CD8-positive, alpha-beta memory T cell (primary cell): ENCODE results near the gene NAT8. TPM values are rescaled to one million over a fixed set of nuclear protein-coding genes. Genes with fewer than 3 reads are reported as not detected.
"Not testable (repeated sequence)": the region's sequence is repeated elsewhere in the genome, so short reads cannot be mapped to it uniquely, and the experiment has no call there.

Experiments used
- CTCF ChIA-PET: fragments of 350-600 bp; sonication (Branson Sonifier 250); formaldehyde crosslinking; loops from one replicate; lab custom pipeline; 2021; ENCODE audit warnings: antibody characterized with exemption; lab: Charles Lee
- POLR2A ChIA-PET: fragments of 350-600 bp; sonication (Branson Sonifier 250); formaldehyde crosslinking; loops from one replicate; lab custom pipeline; 2021; ENCODE audit warnings: antibody characterized with exemption; lab: Charles Lee
- DNase-seq, 5 donors: peaks; one replicate each; pipeline versions ENCODE4 v3.0.0 to v3.0.0-alpha.2; 2020 to 2022; ENCODE audit warnings: mixed read lengths in 1 of 5
- H3K27ac ChIP-seq: one replicate; pipeline ENCODE4 v1.7.0; 2013; ENCODE audit warnings: low read depth, mild to moderate bottlenecking, low read length, moderate library complexity
- H3K27me3 ChIP-seq: 2 replicates; pipeline ENCODE4 v1.7.0; 2013; ENCODE audit warnings: low read length, mild to moderate bottlenecking; ENCODE audit not compliant: insufficient read depth, poor library complexity, severe bottlenecking
- H3K36me3 ChIP-seq: 2 replicates; pipeline ENCODE4 v1.7.0; 2013; ENCODE audit warnings: mild to moderate bottlenecking, low read length, moderate library complexity; ENCODE audit not compliant: insufficient read depth
- H3K4me1 ChIP-seq: 2 replicates; pipeline ENCODE4 v1.7.0; 2013; ENCODE audit warnings: mild to moderate bottlenecking, low read length, moderate library complexity; ENCODE audit not compliant: insufficient read depth
- H3K4me3 ChIP-seq: 2 replicates; pipeline ENCODE4 v1.7.0; 2013; ENCODE audit warnings: mild to moderate bottlenecking, low read length
- H3K9me3 ChIP-seq: 2 replicates; pipeline ENCODE4 v1.7.0; 2013; ENCODE audit warnings: mild to moderate bottlenecking, low read length
- H3K27ac Mint-ChIP-seq, 8 donors: one replicate each; pipeline ENCODE4 v1.8.0; 2020 to 2021; ENCODE audit warnings: mixed read lengths in 8 of 8, mild to moderate bottlenecking in 6 of 8, inconsistent platforms in 3 of 8, moderate library complexity in 3 of 8
- H3K27me3 Mint-ChIP-seq, 2 donors: one replicate each; pipeline ENCODE4 v1.8.0; 2020 to 2021; ENCODE audit warnings: mixed read lengths in 2 of 2, mild to moderate bottlenecking in 1 of 2, moderate library complexity in 1 of 2
- H3K36me3 Mint-ChIP-seq, 3 donors: one replicate each; pipeline ENCODE4 v1.8.0; 2020 to 2021; ENCODE audit warnings: mixed read lengths in 3 of 3, inconsistent platforms in 1 of 3, mild to moderate bottlenecking in 1 of 3
- H3K4me1 Mint-ChIP-seq, 3 donors: one replicate each; pipeline ENCODE4 v1.8.0; 2020 to 2021; ENCODE audit warnings: mixed read lengths in 3 of 3, inconsistent platforms in 1 of 3, mild to moderate bottlenecking in 1 of 3
- H3K4me3 Mint-ChIP-seq, 7 donors: one replicate each; pipeline ENCODE4 v1.8.0; 2020 to 2021; ENCODE audit warnings: mixed read lengths in 7 of 7, mild to moderate bottlenecking in 6 of 7, moderate library complexity in 4 of 7, inconsistent platforms in 2 of 7
- H3K9me3 Mint-ChIP-seq, 5 donors: one replicate each; pipeline ENCODE4 v1.8.0; 2020 to 2022; ENCODE audit warnings: mixed read lengths in 5 of 5, mild to moderate bottlenecking in 3 of 5, moderate library complexity in 2 of 5, inconsistent platforms in 1 of 5
- polyA plus RNA-seq: library from polyadenylated mRNA; unstranded; fragments of 300-500 nt; fragmentation: Illumina TruSeq; gene quantifications from one replicate; pipeline ENCODE4 v1.2.3, GENCODE V29; 2021
- total RNA-seq, 2 experiments: library from RNA; stranded (reverse); gene quantifications; one replicate each; pipeline ENCODE4 v1.2.3, GENCODE V29; 2021

Gene NAT8
- total and polyA plus RNA-seq, 3 experiments from 2014 or later, result not detected

DNA sequence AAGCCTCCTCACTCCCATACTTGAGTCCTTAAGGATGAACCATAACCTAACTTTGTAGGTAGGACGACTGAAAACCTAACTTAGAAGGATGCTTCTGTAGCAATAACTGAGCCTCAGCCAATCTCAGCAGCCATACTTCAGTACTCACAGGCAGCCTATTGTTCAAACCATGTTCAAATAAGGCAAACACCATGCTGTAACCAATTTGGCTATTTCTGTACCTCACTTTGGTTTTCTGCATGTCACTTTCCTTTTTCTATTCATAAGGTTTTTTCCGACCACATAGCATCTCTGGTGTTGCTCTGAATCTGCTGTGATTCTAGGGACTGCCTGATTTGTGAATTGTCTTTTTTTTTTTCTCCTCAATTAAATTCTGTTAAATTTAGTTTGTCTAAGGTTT, 13.7 kb downstream of the NAT8 start:
- H3K4me3 Mint-ChIP-seq, CTCF ChIA-PET, H3K4me1 ChIP-seq, H3K36me3 ChIP-seq, H3K27ac ChIP-seq, H3K4me3 ChIP-seq, H3K9me3 ChIP-seq, H3K4me1 Mint-ChIP-seq, H3K27me3 ChIP-seq, DNase-seq, POLR2A ChIA-PET, H3K27ac Mint-ChIP-seq: not testable (repeated sequence)
- H3K36me3 Mint-ChIP-seq, result peaks cover 0 to 14% (median 1%) of the 10 kb centered on the region in 3 donors
- H3K9me3 Mint-ChIP-seq, result peaks cover 0 to 12% (median 8%) of the 10 kb centered on the region in 5 donors
- peaks cover 4 to 13% of the 10 kb centered on the region in 2 donors for H3K27me3 Mint-ChIP-seq

DNA sequence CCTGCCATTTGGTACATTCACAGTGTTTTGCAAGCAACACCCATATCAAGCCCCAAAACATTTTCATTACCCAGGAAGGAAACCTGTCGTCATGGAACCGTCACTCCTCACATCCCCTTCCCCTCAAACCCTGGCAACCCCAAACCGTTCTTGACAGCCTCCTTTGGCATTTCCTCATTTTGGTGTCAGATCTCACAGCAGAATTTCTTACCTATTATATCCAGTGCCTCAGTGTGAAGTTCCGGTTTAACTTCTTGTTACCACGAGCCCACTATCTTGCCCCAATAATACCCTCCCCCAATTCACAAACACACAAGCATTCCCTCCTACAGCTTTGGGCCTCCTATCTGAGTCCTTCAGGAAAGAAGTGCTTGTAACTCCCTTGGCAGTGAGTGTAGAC, 16.0 kb downstream of the NAT8 start:
- H3K27me3 Mint-ChIP-seq, CTCF ChIA-PET, DNase-seq, H3K9me3 ChIP-seq, H3K27me3 ChIP-seq, H3K4me1 ChIP-seq, H3K4me3 Mint-ChIP-seq, H3K4me3 ChIP-seq, H3K36me3 ChIP-seq, POLR2A ChIA-PET, H3K27ac ChIP-seq, H3K4me1 Mint-ChIP-seq: not testable (repeated sequence)
- peaks cover 0 to 12% (median 8%) of the 10 kb centered on the region in 5 donors for H3K9me3 Mint-ChIP-seq
- peaks cover 0 to 14% (median 1%) of the 10 kb centered on the region in 3 donors for H3K36me3 Mint-ChIP-seq
- peak overlapping the region in 1 of 8 donors; percentile 52 for H3K27ac Mint-ChIP-seq

DNA sequence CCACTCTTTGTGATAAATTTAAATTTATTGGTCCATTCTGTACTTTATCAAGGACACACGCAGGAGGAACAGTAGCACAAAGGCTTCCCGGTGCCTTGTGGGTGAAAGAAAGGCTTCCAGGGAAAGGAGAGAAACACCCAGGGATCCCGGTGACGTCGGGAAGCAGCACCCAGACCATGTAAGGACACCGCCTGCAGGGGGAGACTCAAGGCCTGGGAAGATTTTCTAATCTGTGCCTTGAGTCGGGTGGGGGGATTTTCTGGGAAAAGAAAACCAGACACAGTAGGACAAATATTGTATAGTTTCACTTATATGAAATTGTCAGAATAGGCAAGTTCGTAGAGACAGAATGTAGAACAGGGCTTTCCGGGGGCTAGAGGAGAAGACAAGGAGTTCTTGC, 17.6 kb downstream of the NAT8 start:
- DNase-seq, H3K27me3 ChIP-seq, CTCF ChIA-PET, H3K27me3 Mint-ChIP-seq, H3K4me1 Mint-ChIP-seq, H3K36me3 ChIP-seq, H3K4me3 ChIP-seq, H3K4me3 Mint-ChIP-seq, POLR2A ChIA-PET, H3K4me1 ChIP-seq, H3K27ac Mint-ChIP-seq, H3K27ac ChIP-seq, H3K9me3 ChIP-seq: not testable (repeated sequence)
- H3K36me3 Mint-ChIP-seq, result peaks cover 0 to 14% (median 1%) of the 10 kb centered on the region in 3 donors
- H3K9me3 Mint-ChIP-seq, result peaks cover 0 to 12% (median 8%) of the 10 kb centered on the region in 5 donors

DNA sequence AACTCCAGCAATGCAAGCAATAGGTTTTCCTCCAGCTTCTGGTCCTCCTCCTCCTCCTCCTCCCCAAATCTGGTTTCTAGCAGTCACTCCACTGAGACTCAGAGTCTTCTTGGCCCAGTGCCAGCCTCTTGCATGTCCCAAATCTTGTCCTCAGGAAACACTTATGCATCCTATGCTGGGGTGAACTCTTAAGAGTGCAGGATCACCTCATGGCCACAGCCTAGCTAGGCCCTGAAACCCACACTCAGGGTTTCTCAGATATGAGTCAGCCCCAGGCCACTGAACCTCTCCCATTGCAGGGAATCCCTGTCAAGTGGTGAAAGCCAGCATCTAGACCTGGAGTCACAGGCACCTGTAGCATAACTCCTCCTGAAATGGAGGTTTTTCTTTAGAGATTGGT, 18.2 kb downstream of the NAT8 start:
- peaks cover 0 to 12% (median 8%) of the 10 kb centered on the region in 5 donors for H3K9me3 Mint-ChIP-seq
- H3K9me3 ChIP-seq, H3K4me3 ChIP-seq, POLR2A ChIA-PET, H3K27me3 ChIP-seq, H3K4me1 Mint-ChIP-seq, H3K4me1 ChIP-seq, CTCF ChIA-PET, H3K27me3 Mint-ChIP-seq, H3K27ac ChIP-seq, H3K36me3 ChIP-seq, H3K4me3 Mint-ChIP-seq, DNase-seq: not testable (repeated sequence)
- peak overlapping the region in 1 of 8 donors; percentile 47 for H3K27ac Mint-ChIP-seq
- H3K36me3 Mint-ChIP-seq, result peaks cover 0 to 14% (median 1%) of the 10 kb centered on the region in 3 donors

DNA sequence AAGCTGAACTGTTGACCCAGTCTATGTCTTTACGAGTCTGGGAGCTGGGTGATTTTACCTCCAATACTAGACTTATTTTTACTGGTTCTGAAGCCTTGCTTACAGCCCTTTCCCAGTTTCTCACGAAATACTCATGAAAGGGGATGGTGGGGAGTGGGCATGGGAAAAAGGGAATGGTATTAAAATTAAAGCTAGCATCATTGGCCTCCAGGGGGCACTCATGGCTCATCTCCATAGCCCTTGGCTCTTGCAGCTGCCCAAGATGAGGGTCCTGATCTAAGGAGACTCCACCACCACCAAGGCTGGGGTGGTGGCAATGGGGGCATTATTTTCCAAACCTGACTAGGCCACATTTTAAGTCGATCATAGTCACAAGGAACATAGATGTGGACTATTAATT, 22.3 kb downstream of the NAT8 start:
- H3K4me3 ChIP-seq, H3K27ac Mint-ChIP-seq, H3K36me3 Mint-ChIP-seq, H3K9me3 Mint-ChIP-seq, DNase-seq, H3K27me3 Mint-ChIP-seq, H3K27ac ChIP-seq, POLR2A ChIA-PET, H3K4me3 Mint-ChIP-seq, H3K27me3 ChIP-seq, H3K9me3 ChIP-seq, H3K36me3 ChIP-seq, CTCF ChIA-PET, H3K4me1 Mint-ChIP-seq, H3K4me1 ChIP-seq: not testable (repeated sequence)

DNA sequence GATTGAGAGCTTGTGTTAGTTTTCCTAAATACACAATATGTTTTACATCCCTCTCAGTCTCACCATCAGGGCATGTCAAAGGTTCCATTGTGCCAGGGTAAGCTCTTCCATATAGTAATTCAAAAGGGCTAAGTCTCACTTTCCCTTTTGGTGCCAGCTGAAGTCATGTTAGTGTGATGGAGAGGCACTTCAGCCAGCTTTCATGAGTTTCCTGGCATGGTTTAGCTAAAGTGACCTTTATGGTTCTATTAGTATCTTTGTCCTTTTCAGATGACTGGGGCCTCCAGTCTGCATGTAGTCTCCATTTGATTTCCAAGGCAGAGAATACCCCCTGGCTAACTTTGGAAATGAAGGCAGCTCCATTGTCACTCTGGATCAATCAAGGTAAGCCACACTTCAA, 27.2 kb downstream of the NAT8 start:
- Histone ChIP-seq H3K36me3 (no peaks in the 10 kb centered on the region), H3K4me3 (no peak overlapping the region), H3K4me1 (no peaks in the 10 kb centered on the region), H3K27me3 (no peaks in the 10 kb centered on the region), H3K27ac (no peak overlapping the region), H3K9me3 (no peaks in the 10 kb centered on the region)
- Mint-ChIP-seq H3K9me3 (no peaks in the 10 kb centered on the region), H3K4me1 (peaks cover 0 to 2% (median 0%) of the 10 kb centered on the region in 3 donors), H3K27me3 (peaks cover 0 to 3% of the 10 kb centered on the region in 2 donors), H3K4me3 (no peak overlapping the region), H3K36me3 (peaks cover 0 to 12% (median 9%) of the 10 kb centered on the region in 3 donors), H3K27ac (peak overlapping the region in 1 of 8 donors; percentile 2)
- CTCF ChIA-PET, result interaction anchor here (1.1 kb wide), 1 partner anchor 20 kb away, joined by 3 read pairs; no protein-coding TSS in a partner anchor
- POLR2A ChIA-PET, result no interaction called here
- no peak for DNase-seq

DNA sequence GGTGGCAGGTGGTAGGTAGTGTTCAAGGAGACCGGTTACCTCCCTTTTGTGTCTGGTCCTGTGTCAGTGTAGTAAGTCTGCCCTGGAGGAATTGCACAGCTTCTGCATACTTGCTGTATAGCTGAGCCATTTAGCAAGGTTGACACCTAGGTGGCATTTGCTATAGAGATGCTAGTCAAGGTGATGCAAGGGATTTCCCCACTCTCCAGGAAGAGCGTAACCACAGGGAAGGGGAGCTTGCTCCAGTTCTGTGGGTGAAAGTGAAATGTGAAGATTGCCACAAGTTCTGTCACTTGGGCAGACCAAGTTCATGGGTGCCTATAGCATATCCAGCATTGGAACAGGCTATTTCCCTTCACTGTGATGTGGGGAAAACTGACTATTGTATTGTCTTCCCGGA, 28.1 kb downstream of the NAT8 start:
- no peaks in the 10 kb centered on the region for H3K4me1 ChIP-seq
- Mint-ChIP-seq H3K27me3 (peaks cover 0 to 3% of the 10 kb centered on the region in 2 donors), H3K9me3 (no peaks in the 10 kb centered on the region), H3K4me1 (peaks cover 0 to 2% (median 0%) of the 10 kb centered on the region in 3 donors), H3K36me3 (peaks cover 0 to 17% (median 9%) of the 10 kb centered on the region in 3 donors), H3K4me3 (no peak overlapping the region), H3K27ac (no peak overlapping the region)
- POLR2A ChIA-PET, result no interaction called here
- CTCF ChIA-PET, result no interaction called here
- no peaks in the 10 kb centered on the region for H3K27me3 ChIP-seq
- no peak overlapping the region for H3K4me3 ChIP-seq
- DNase-seq, result no peak
- no peaks in the 10 kb centered on the region for H3K36me3 ChIP-seq
- no peak overlapping the region for H3K27ac ChIP-seq
- H3K9me3 ChIP-seq, result no peaks in the 10 kb centered on the region

DNA sequence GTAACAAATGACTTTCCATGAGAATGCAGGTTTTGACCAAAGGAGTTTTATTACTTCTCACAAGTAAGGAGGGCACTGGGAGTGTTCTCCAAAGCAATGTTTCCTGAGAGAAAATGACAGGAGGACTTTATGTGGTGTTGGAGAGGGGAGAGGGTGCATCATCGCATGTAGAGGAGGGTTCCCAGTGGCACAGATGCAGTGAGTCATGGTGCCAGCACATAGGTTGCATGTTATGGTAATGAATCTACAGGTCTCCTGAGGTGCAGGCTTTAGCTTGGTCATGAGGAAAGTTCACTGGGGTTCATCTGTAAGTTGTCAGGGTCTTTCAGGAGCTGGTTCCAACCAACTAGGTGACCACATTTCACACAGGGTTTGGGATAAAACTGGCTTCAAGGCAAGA, 30.4 kb downstream of the NAT8 start:
- Mint-ChIP-seq H3K4me3 (no peak overlapping the region), H3K4me1 (peaks cover 0 to 2% (median 0%) of the 10 kb centered on the region in 3 donors), H3K36me3 (peaks cover 10 to 27% (median 16%) of the 10 kb centered on the region in 3 donors), H3K27ac (peak overlapping the region in 1 of 8 donors; percentile 56), H3K9me3 (no peaks in the 10 kb centered on the region), H3K27me3 (peaks cover 0 to 2% of the 10 kb centered on the region in 2 donors)
- no peak for DNase-seq
- Histone ChIP-seq H3K36me3 (no peaks in the 10 kb centered on the region), H3K9me3 (no peaks in the 10 kb centered on the region), H3K4me1 (no peaks in the 10 kb centered on the region), H3K4me3 (no peak overlapping the region), H3K27me3 (no peaks in the 10 kb centered on the region), H3K27ac (no peak overlapping the region)
- ChIA-PET CTCF (no interaction called here), POLR2A (no interaction called here)
